Stimulated activated naive B cell treated with anti-CD40 and anti-IgM and Interleukin-4, amounts not matched to agents 10 μg/mL and 1 μg/mL and 100 μg/mL, for 72 hours (primary cell): Measurements from ENCODE around the gene VCX3A.
"Not testable (repeated sequence)": the region's sequence is repeated elsewhere in the genome, so short reads cannot be mapped to it uniquely, and the experiment has no call there.

Experiments used
- ATAC-seq, 2 donors: fragments of 150-1000 bp; cut with Tn5 transposase; replicated peaks; 2 replicates each; pipeline ENCODE4 v1.10.0; 2021; ENCODE audit warnings: moderate library complexity in 1 of 2
- DNase-seq: peaks from one replicate; pipeline ENCODE4 v3.0.0; 2021
- H3K27ac Mint-ChIP-seq: one replicate; pipeline ENCODE4 v1.8.0; 2022; ENCODE audit warnings: mild to moderate bottlenecking, mixed read lengths
- H3K27me3 Mint-ChIP-seq, 2 donors: one replicate each; pipeline ENCODE4 v1.8.0; 2022; ENCODE audit warnings: mixed read lengths in 2 of 2
- H3K36me3 Mint-ChIP-seq, 2 donors: one replicate each; pipeline ENCODE4 v1.8.0; 2022; ENCODE audit warnings: mixed read lengths in 2 of 2, mild to moderate bottlenecking in 1 of 2
- H3K4me1 Mint-ChIP-seq, 2 donors: one replicate each; pipeline ENCODE4 v1.8.0; 2022; ENCODE audit warnings: mixed read lengths in 2 of 2, mild to moderate bottlenecking in 1 of 2
- H3K4me3 Mint-ChIP-seq, 2 donors: one replicate each; pipeline ENCODE4 v1.8.0; 2022; ENCODE audit warnings: mild to moderate bottlenecking in 2 of 2, mixed read lengths in 2 of 2, moderate library complexity in 1 of 2
- H3K9me3 Mint-ChIP-seq, 2 donors: one replicate each; pipeline ENCODE4 v1.8.0; 2022; ENCODE audit warnings: mixed read lengths in 2 of 2, mild to moderate bottlenecking in 1 of 2

The VCX3A gene

GRCh38 chrX:6535018-6535417 lies at the start of gene VCX3A:
Gene VCX3A, minus strand, starts transcription at chrX:6535118. Its CDS starts 621 bp downstream, at chrX:6534497.
- not testable (repeated sequence) for H3K4me1 Mint-ChIP-seq, H3K36me3 Mint-ChIP-seq, H3K27me3 Mint-ChIP-seq, DNase-seq, ATAC-seq, H3K9me3 Mint-ChIP-seq, H3K4me3 Mint-ChIP-seq
- peak within 1 kb of the TSS; percentile 31 for H3K27ac Mint-ChIP-seq

- no peaks in the 10 kb centered on the region for H3K4me1 Mint-ChIP-seq
- no peak for DNase-seq
- H3K36me3 Mint-ChIP-seq, result no peaks in the 10 kb centered on the region
- no peaks in the 10 kb centered on the region for H3K9me3 Mint-ChIP-seq
- no peak overlapping the region for H3K4me3 Mint-ChIP-seq
- H3K27me3 Mint-ChIP-seq, result peaks cover 0 to 4% of the 10 kb centered on the region in 2 donors
- no peak overlapping the region for H3K27ac Mint-ChIP-seq
- ATAC-seq, result no peak
Measured at GRCh38 chrX:6574762-6575161, 39.8 kb upstream of the VCX3A start.

- ATAC-seq, result no peak
- Mint-ChIP-seq H3K27me3 (no peaks in the 10 kb centered on the region), H3K27ac (no peak overlapping the region), H3K36me3 (no peaks in the 10 kb centered on the region), H3K4me1 (peaks cover 1 to 2% of the 10 kb centered on the region in 2 donors), H3K9me3 (peaks cover 2 to 3% of the 10 kb centered on the region in 2 donors), H3K4me3 (no peak overlapping the region)
- no peak for DNase-seq
Measured at GRCh38 chrX:6568031-6568430, 33.1 kb upstream of the VCX3A start.

- Mint-ChIP-seq H3K4me3 (no peak overlapping the region), H3K9me3 (peaks cover 13 to 24% of the 10 kb centered on the region in 2 donors), H3K4me1 (peaks cover 1 to 4% of the 10 kb centered on the region in 2 donors), H3K27ac (no peak overlapping the region), H3K27me3 (peaks cover 0 to under 1% of the 10 kb centered on the region in 2 donors), H3K36me3 (no peaks in the 10 kb centered on the region)
- no peak for ATAC-seq
- no peak for DNase-seq
Measured at GRCh38 chrX:6558979-6559378, 24.1 kb upstream of the VCX3A start.

- no peaks in the 10 kb centered on the region for H3K36me3 Mint-ChIP-seq
Measured at GRCh38 chrX:6557690-6558089, 22.8 kb upstream of the VCX3A start.

GRCh38 chrX:6550999-6551398 lies 16.1 kb upstream of the VCX3A start:
- H3K9me3 Mint-ChIP-seq, result peaks cover 12 to 23% of the 10 kb centered on the region in 2 donors
- no peaks in the 10 kb centered on the region for H3K4me1 Mint-ChIP-seq
- H3K27ac Mint-ChIP-seq, result no peak overlapping the region
- H3K4me3 Mint-ChIP-seq, result no peak overlapping the region
- no peak for DNase-seq
- no peak for ATAC-seq
- peaks cover 6 to 10% of the 10 kb centered on the region in 2 donors for H3K27me3 Mint-ChIP-seq
- H3K36me3 Mint-ChIP-seq, result no peaks in the 10 kb centered on the region

More at GRCh38 chrX:6557690-6558089, 22.8 kb upstream of the VCX3A start:
- no peaks in the 10 kb centered on the region for H3K4me1 Mint-ChIP-seq
- peaks cover 0 to 6% of the 10 kb centered on the region in 2 donors for H3K27me3 Mint-ChIP-seq
- H3K4me3 Mint-ChIP-seq, result no peak overlapping the region
- no peak for DNase-seq
- H3K9me3 Mint-ChIP-seq, result peaks cover 13 to 26% of the 10 kb centered on the region in 2 donors
- H3K27ac Mint-ChIP-seq, result no peak overlapping the region
- ATAC-seq, result no peak

- peaks cover 0 to 10% of the 10 kb centered on the region in 2 donors for H3K27me3 Mint-ChIP-seq
- DNase-seq, result no peak
- ATAC-seq, result no peak
- H3K9me3 Mint-ChIP-seq, result peaks cover 2 to 15% of the 10 kb centered on the region in 2 donors
- H3K36me3 Mint-ChIP-seq, result no peaks in the 10 kb centered on the region
- no peak overlapping the region for H3K4me3 Mint-ChIP-seq
- no peaks in the 10 kb centered on the region for H3K4me1 Mint-ChIP-seq
- H3K27ac Mint-ChIP-seq, result no peak overlapping the region
Measured at GRCh38 chrX:6545712-6546111, 10.8 kb upstream of the VCX3A start.

- H3K36me3 Mint-ChIP-seq, result no peaks in the 10 kb centered on the region
- no peak overlapping the region for H3K4me3 Mint-ChIP-seq
- no peak overlapping the region for H3K27ac Mint-ChIP-seq
- H3K9me3 Mint-ChIP-seq, result peaks cover 2 to 7% of the 10 kb centered on the region in 2 donors
- no peaks in the 10 kb centered on the region for H3K4me1 Mint-ChIP-seq
- no peak for ATAC-seq
- no peak for DNase-seq
- H3K27me3 Mint-ChIP-seq, result no peaks in the 10 kb centered on the region
Measured at GRCh38 chrX:6526564-6527136, 8.3 kb downstream of the VCX3A start.

- no peak for ATAC-seq
- no peaks in the 10 kb centered on the region for H3K36me3 Mint-ChIP-seq
- no peaks in the 10 kb centered on the region for H3K4me1 Mint-ChIP-seq
- no peak for DNase-seq
- H3K27ac Mint-ChIP-seq, result no peak overlapping the region
- H3K9me3 Mint-ChIP-seq, result peaks cover 0 to 1% of the 10 kb centered on the region in 2 donors
- H3K27me3 Mint-ChIP-seq, result no peaks in the 10 kb centered on the region
- no peak overlapping the region for H3K4me3 Mint-ChIP-seq
Measured at GRCh38 chrX:6517376-6517775, 17.5 kb downstream of the VCX3A start.

GRCh38 chrX:6506444-6506843 lies 28.5 kb downstream of the VCX3A start:
- Mint-ChIP-seq H3K4me1 (no peaks in the 10 kb centered on the region), H3K27me3 (no peaks in the 10 kb centered on the region), H3K36me3 (no peaks in the 10 kb centered on the region), H3K27ac (no peak overlapping the region), H3K9me3 (peaks cover 2 to 4% of the 10 kb centered on the region in 2 donors), H3K4me3 (no peak overlapping the region)
- DNase-seq, result no peak
- no peak for ATAC-seq

- Mint-ChIP-seq H3K9me3 (peaks cover 2 to 4% of the 10 kb centered on the region in 2 donors), H3K27ac (no peak overlapping the region), H3K36me3 (no peaks in the 10 kb centered on the region), H3K4me1 (no peaks in the 10 kb centered on the region), H3K27me3 (no peaks in the 10 kb centered on the region), H3K4me3 (no peak overlapping the region)
- DNase-seq (no peak), ATAC-seq (no peak)
Measured at GRCh38 chrX:6505960-6506359, 29.0 kb downstream of the VCX3A start.

- no peaks in the 10 kb centered on the region for H3K36me3 Mint-ChIP-seq
- H3K9me3 Mint-ChIP-seq, result peaks cover 2 to 4% of the 10 kb centered on the region in 2 donors
Measured at GRCh38 chrX:6500719-6501118, 34.2 kb downstream of the VCX3A start.

GRCh38 chrX:6498324-6498723 lies 36.6 kb downstream of the VCX3A start:
- no peak for DNase-seq
- Mint-ChIP-seq H3K4me3 (no peak overlapping the region), H3K4me1 (no peaks in the 10 kb centered on the region), H3K27ac (no peak overlapping the region), H3K36me3 (no peaks in the 10 kb centered on the region), H3K9me3 (peaks cover 0 to 4% of the 10 kb centered on the region in 2 donors), H3K27me3 (peaks cover 0 to 4% of the 10 kb centered on the region in 2 donors)
- no peak for ATAC-seq

More at GRCh38 chrX:6500719-6501118, 34.2 kb downstream of the VCX3A start:
- no peak overlapping the region for H3K27ac Mint-ChIP-seq
- H3K27me3 Mint-ChIP-seq, result peaks cover 0 to 4% of the 10 kb centered on the region in 2 donors
- no peaks in the 10 kb centered on the region for H3K4me1 Mint-ChIP-seq
- DNase-seq, result no peak
- H3K4me3 Mint-ChIP-seq, result no peak overlapping the region
- ATAC-seq, result no peak
